OCI-LY7 (cell line): ENCODE data around the gene SUN5.
"Not testable (repeated sequence)": the region's sequence is repeated elsewhere in the genome, so short reads cannot be mapped to it uniquely, and the experiment has no call there.

Experiments used
- EZH2phosphoT487 ChIP-seq: fragments of 200-600 bp; sonication (generic); IDR thresholded peaks from 2 replicates; pipeline ENCODE4 v1.6.1; 2018; ENCODE audit warnings: low read depth, borderline replicate concordance, mild to moderate bottlenecking, mixed run types, antibody characterized with exemption, low read length, moderate library complexity, mixed read lengths
- TF ChIP-seq, protein P1 (sequence below): fragments of 200-600 bp; sonication (generic); conservative IDR thresholded peaks from 2 replicates; pipeline ENCODE4 v1.5.1; 2014; ENCODE audit warnings: mild to moderate bottlenecking, antibody characterized with exemption, low read length, moderate library complexity, mixed read lengths

DNA sequence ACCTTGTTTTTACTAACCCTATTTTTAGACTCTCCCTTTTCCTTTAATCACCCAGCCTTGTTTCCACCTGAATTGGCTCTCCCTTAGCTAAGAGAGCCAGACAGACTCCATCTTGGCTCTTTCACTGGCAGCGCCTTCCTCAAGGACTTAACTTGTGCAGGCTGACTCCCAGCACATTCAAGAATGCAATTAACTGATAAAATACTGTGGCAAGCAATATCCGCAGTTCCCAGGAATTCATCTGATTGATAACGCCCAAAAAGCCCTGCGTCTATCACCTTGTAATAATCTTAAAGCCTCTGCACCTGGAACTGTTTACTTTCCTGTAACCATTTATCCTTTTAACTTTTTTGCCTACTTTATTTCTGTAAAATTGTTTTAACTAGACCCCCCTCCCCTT, 29.1 kb downstream of the SUN5 start:
- TF ChIP-seq, protein P1, sequence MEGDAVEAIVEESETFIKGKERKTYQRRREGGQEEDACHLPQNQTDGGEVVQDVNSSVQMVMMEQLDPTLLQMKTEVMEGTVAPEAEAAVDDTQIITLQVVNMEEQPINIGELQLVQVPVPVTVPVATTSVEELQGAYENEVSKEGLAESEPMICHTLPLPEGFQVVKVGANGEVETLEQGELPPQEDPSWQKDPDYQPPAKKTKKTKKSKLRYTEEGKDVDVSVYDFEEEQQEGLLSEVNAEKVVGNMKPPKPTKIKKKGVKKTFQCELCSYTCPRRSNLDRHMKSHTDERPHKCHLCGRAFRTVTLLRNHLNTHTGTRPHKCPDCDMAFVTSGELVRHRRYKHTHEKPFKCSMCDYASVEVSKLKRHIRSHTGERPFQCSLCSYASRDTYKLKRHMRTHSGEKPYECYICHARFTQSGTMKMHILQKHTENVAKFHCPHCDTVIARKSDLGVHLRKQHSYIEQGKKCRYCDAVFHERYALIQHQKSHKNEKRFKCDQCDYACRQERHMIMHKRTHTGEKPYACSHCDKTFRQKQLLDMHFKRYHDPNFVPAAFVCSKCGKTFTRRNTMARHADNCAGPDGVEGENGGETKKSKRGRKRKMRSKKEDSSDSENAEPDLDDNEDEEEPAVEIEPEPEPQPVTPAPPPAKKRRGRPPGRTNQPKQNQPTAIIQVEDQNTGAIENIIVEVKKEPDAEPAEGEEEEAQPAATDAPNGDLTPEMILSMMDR, result not testable (repeated sequence)
- not testable (repeated sequence) for TF ChIP-seq EZH2phosphoT487
